ENCODE results near the gene FLRT2.

DNA sequence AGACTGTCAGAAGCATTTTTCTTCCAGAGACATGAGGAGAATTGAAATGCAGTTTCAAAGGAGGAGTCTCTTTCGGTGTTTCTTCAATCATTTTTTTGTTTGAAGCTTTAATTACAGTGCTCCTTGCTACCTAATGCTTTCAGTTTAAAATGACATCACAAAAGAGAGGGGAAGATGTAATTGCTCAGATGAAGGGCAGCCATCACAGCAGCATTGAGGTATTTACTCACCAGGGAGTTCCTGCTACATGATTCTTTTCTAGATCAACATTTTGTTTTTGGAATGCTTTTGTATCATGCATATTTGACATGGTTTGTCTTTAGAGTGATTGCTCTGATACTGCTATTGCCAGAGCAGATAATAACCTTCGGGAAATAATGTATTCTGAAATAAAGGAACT lies 28.6 kb downstream of the FLRT2 start:
- TF ChIP-seq POLR2A (IDR thresholded peaks at IDR 0.05; ENCODE audit: low read depth, low read length) = no peak
- TF ChIP-seq CTCF (conservative IDR thresholded peaks at IDR 0.05; ENCODE audit: low read depth, low read length) = no peak
- no peak for TF ChIP-seq SMC3 (IDR thresholded peaks at IDR 0.05; ENCODE audit: low read depth, low read length)
- TF ChIP-seq CEBPB (IDR thresholded peaks at IDR 0.05; ENCODE audit: low read depth, low read length) = no peak
- TF ChIP-seq, protein P1, sequence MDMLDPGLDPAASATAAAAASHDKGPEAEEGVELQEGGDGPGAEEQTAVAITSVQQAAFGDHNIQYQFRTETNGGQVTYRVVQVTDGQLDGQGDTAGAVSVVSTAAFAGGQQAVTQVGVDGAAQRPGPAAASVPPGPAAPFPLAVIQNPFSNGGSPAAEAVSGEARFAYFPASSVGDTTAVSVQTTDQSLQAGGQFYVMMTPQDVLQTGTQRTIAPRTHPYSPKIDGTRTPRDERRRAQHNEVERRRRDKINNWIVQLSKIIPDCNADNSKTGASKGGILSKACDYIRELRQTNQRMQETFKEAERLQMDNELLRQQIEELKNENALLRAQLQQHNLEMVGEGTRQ (IDR thresholded peaks at IDR 0.05; ENCODE audit: low read depth, low read length) = no peak
- TF ChIP-seq MAZ (IDR thresholded peaks at IDR 0.05; ENCODE audit: borderline replicate concordance, low read depth, low read length) = no peak
- TF ChIP-seq NFE2L2 (IDR thresholded peaks at IDR 0.05; ENCODE audit: low read depth, low read length) = no peak
- TF ChIP-seq BHLHE40 (IDR thresholded peaks at IDR 0.05; ENCODE audit: low read depth, low read length) = no peak
